Spinal cord (tissue), 10 donors: ENCODE data around the gene MRPL51. TPM values are rescaled to one million over a fixed set of nuclear protein-coding genes. Genes with fewer than 3 reads are reported as not detected.
"Not testable (repeated sequence)": the region's sequence is repeated elsewhere in the genome, so short reads cannot be mapped to it uniquely, and the experiment has no call there.

Experiments
- DNase-seq, 6 donors: peaks; one replicate each; pipeline versions ENCODE4 v3.0.0 to v3.0.0-alpha.2; 2013 to 2015; ENCODE audit warnings: low spot score in 6 of 6, low read depth in 4 of 6
- H3K27ac ChIP-seq: one replicate; pipeline ENCODE4 v1.5.1; 2013; ENCODE audit warnings: low read depth, low read length, control low read depth
- H3K27me3 ChIP-seq: one replicate; pipeline ENCODE4 v1.6.1; 2013; ENCODE audit warnings: low read length; ENCODE audit not compliant: control insufficient read depth, insufficient read depth
- H3K36me3 ChIP-seq: one replicate; pipeline ENCODE4 v1.6.1; 2013; ENCODE audit warnings: low read length; ENCODE audit not compliant: control insufficient read depth, insufficient read depth
- H3K4me1 ChIP-seq: one replicate; pipeline ENCODE4 v1.6.1; 2013; ENCODE audit warnings: low read length; ENCODE audit not compliant: control insufficient read depth, insufficient read depth
- H3K4me3 ChIP-seq: one replicate; pipeline ENCODE4 v1.5.1; 2013; ENCODE audit warnings: low read depth, low read length, control low read depth
- H3K9me3 ChIP-seq: one replicate; pipeline ENCODE4 v1.6.1; 2013; ENCODE audit warnings: low read length; ENCODE audit not compliant: control insufficient read depth, insufficient read depth
- WGBS: methylation state at CpG from one replicate; pipeline ENCODE4 v1.1.5; 2013; ENCODE audit warnings: missing lambda C conversion rate; ENCODE audit not compliant: insufficient coverage; 5-methylcytosine and 5-hydroxymethylcytosine counted together
- polyA plus RNA-seq, 2 donors: library from polyadenylated mRNA; unstranded; fragments of 120-200 nt; gene quantifications; one replicate each; pipeline ENCODE4 v1.2.1, GENCODE V29; 2013; ENCODE audit not compliant: insufficient read length in 2 of 2
- total RNA-seq, 2 donors: library from RNA; depleted of rRNA in 1 of 2; stranded (reverse); fragments of 120-200 nt in 1 of 2; fragments of >200 nt in 1 of 2; gene quantifications; one replicate each; pipeline versions ENCODE4 v1.2.3 to v1.2.4, GENCODE V29; 2013 to 2014
- donor health status: healthy.

The MRPL51 gene
- total and polyA plus RNA-seq, 4 donors, result 45.4 to 180 (median 125) TPM

GRCh38 chr12:6471989-6472360 is 21.1 kb downstream of the MRPL51 start:
- Histone ChIP-seq H3K27ac (no peak overlapping the region), H3K36me3 (no peaks in the 10 kb centered on the region), H3K27me3 (no peaks in the 10 kb centered on the region), H3K9me3 (no peaks in the 10 kb centered on the region), H3K4me1 (peaks cover 12% of the 10 kb centered on the region), H3K4me3 (no peak overlapping the region)
- DNase-seq, result no peak
- WGBS, result no CpG with 5 or more reads among the region's 1 CpG

GRCh38 chr12:6470375-6471163 is 22.5 kb downstream of the MRPL51 start, which contains the start of gene VAMP1:
Gene VAMP1 (minus strand): TSS chr12:6470677. CDS start chr12:6470531, 146 bp downstream.
- Histone ChIP-seq H3K27ac (peak within 1 kb of the TSS; percentile 91), H3K9me3 (no peaks in the 10 kb centered on the region), H3K27me3 (no peaks in the 10 kb centered on the region), H3K36me3 (peaks cover 7% of the 10 kb centered on the region), H3K4me1 (peaks cover 12% of the 10 kb centered on the region), H3K4me3 (peak within 1 kb of the TSS; percentile 93)
- DNase-seq, result peak; percentile 89 to 99 (median 92)
- WGBS, result under 1% methylated on average over 65 of the region's 69 CpGs

- DNase-seq, result peak in 2 of 6 donors; percentile 21 to 32
- no peaks in the 10 kb centered on the region for H3K9me3 ChIP-seq
- H3K27ac ChIP-seq, result peak overlapping the region; percentile 91
- WGBS, result 0% methylated on average over 5 of the region's 16 CpGs
- H3K27me3 ChIP-seq, result no peaks in the 10 kb centered on the region
- H3K36me3 ChIP-seq, result peaks cover 9% of the 10 kb centered on the region
- peak overlapping the region; percentile 93 for H3K4me3 ChIP-seq
- H3K4me1 ChIP-seq, result peaks cover 12% of the 10 kb centered on the region
Measured at GRCh38 chr12:6469609-6470374, 23.3 kb downstream of the MRPL51 start.

GRCh38 chr12:6469092-6469491 is 24.0 kb downstream of the MRPL51 start:
- no peak overlapping the region for H3K27ac ChIP-seq
- WGBS, result 73% methylated on average over 4 of the region's 6 CpGs
- H3K9me3 ChIP-seq, result no peaks in the 10 kb centered on the region
- peaks cover 16% of the 10 kb centered on the region for H3K36me3 ChIP-seq
- DNase-seq, result no peak
- H3K4me3 ChIP-seq, result peak overlapping the region; percentile 93
- H3K4me1 ChIP-seq, result peaks cover 12% of the 10 kb centered on the region
- no peaks in the 10 kb centered on the region for H3K27me3 ChIP-seq

GRCh38 chr12:6468283-6468575 is 24.8 kb downstream of the MRPL51 start:
- H3K27ac ChIP-seq, result no peak overlapping the region

GRCh38 chr12:6467571-6468282 is 25.3 kb downstream of the MRPL51 start:
- not testable (repeated sequence) for H3K27ac ChIP-seq, H3K4me3 ChIP-seq, DNase-seq, H3K9me3 ChIP-seq, H3K27me3 ChIP-seq
- Histone ChIP-seq H3K4me1 (peaks cover 12% of the 10 kb centered on the region), H3K36me3 (peaks cover 25% of the 10 kb centered on the region)
- WGBS, result 98% methylated on average over 6 of the region's 9 CpGs

More at GRCh38 chr12:6468283-6468575, 24.8 kb downstream of the MRPL51 start:
- no peak for DNase-seq
- H3K4me1 ChIP-seq, result peaks cover 12% of the 10 kb centered on the region
- no peaks in the 10 kb centered on the region for H3K9me3 ChIP-seq
- H3K36me3 ChIP-seq, result peaks cover 20% of the 10 kb centered on the region
- H3K27me3 ChIP-seq, result no peaks in the 10 kb centered on the region
- no peak overlapping the region for H3K4me3 ChIP-seq

- peaks cover 12% of the 10 kb centered on the region for H3K4me1 ChIP-seq
- DNase-seq, H3K27me3 ChIP-seq, H3K27ac ChIP-seq, H3K9me3 ChIP-seq, H3K4me3 ChIP-seq: not testable (repeated sequence)
- no CpG with 5 or more reads among the region's 4 CpGs for WGBS
- H3K36me3 ChIP-seq, result peaks cover 35% of the 10 kb centered on the region
Measured at GRCh38 chr12:6466751-6467150, 26.3 kb downstream of the MRPL51 start.

GRCh38 chr12:6466184-6466573 is 26.9 kb downstream of the MRPL51 start:
- Histone ChIP-seq H3K4me3 (no peak overlapping the region), H3K9me3 (no peaks in the 10 kb centered on the region), H3K27ac (no peak overlapping the region), H3K36me3 (peaks cover 40% of the 10 kb centered on the region), H3K27me3 (no peaks in the 10 kb centered on the region), H3K4me1 (peaks cover 9% of the 10 kb centered on the region)
- DNase-seq, result no peak
- WGBS, result 91% methylated on average over 4 of the region's 5 CpGs

GRCh38 chr12:6465467-6466183 is 27.4 kb downstream of the MRPL51 start:
- H3K4me1 ChIP-seq, result peaks cover 5% of the 10 kb centered on the region
- 86% methylated on average over 3 of the region's 6 CpGs for WGBS

More at GRCh38 chr12:6465467-6466183, 27.4 kb downstream of the MRPL51 start:
- H3K9me3 ChIP-seq, result no peaks in the 10 kb centered on the region
- H3K4me3 ChIP-seq, result no peak overlapping the region
- peak in 5 of 6 donors; percentile 48 to 88 (median 61) for DNase-seq
- no peak overlapping the region for H3K27ac ChIP-seq
- peaks cover 46% of the 10 kb centered on the region for H3K36me3 ChIP-seq
- no peaks in the 10 kb centered on the region for H3K27me3 ChIP-seq
